ENCODE data around the gene ILDR2. TPM values are rescaled to one million over a fixed set of nuclear protein-coding genes. Genes with fewer than 3 reads are reported as not detected.

Gene ILDR2
- total RNA-seq, 1 donor from 2014 or later, result 3.6 TPM

- no peak overlapping the region for H3K4me3 ChIP-seq
- intact Hi-C loops (cut with micrococcal nuclease), result no loop called here
- DNase-seq, result no peak
- no peak overlapping the region for H3K27ac ChIP-seq (replicated peaks)
- H3K9me3 ChIP-seq (replicated peaks), result peaks cover 9% of the 10 kb centered on the region
- H3K36me3 ChIP-seq, result no peaks in the 10 kb centered on the region
- TF ChIP-seq CTCF (IDR thresholded peaks at IDR 0.05; ENCODE audit: borderline replicate concordance), result no peak
- no peaks in the 10 kb centered on the region for H3K4me1 ChIP-seq
- peaks cover 26% of the 10 kb centered on the region for H3K27me3 ChIP-seq (ENCODE audit: low read depth)
Measured at GRCh38 chr1:166999500-167000055, 24.2 kb upstream of the ILDR2 start.

GRCh38 chr1:166999075-166999474, 23.7 kb upstream of the ILDR2 start:
- Histone ChIP-seq H3K36me3 (no peaks in the 10 kb centered on the region), H3K4me3 (no peak overlapping the region), H3K4me1 (no peaks in the 10 kb centered on the region), H3K9me3 (replicated peaks) (peaks cover 9% of the 10 kb centered on the region), H3K27me3 (ENCODE audit: low read depth) (peaks cover 26% of the 10 kb centered on the region), H3K27ac (replicated peaks) (no peak overlapping the region)
- no peak for DNase-seq
- no peak for TF ChIP-seq CTCF (IDR thresholded peaks at IDR 0.05; ENCODE audit: borderline replicate concordance)
- intact Hi-C loops (cut with micrococcal nuclease), result no loop called here

- intact Hi-C loops (cut with micrococcal nuclease), result no loop called here
- no peak within 1 kb of the TSS for H3K27ac ChIP-seq (replicated peaks)
- H3K4me3 ChIP-seq, result no peak within 1 kb of the TSS
- no peak for TF ChIP-seq CTCF (IDR thresholded peaks at IDR 0.05; ENCODE audit: borderline replicate concordance)
- H3K4me1 ChIP-seq, result no peaks in the 10 kb centered on the region
- H3K9me3 ChIP-seq (replicated peaks), result no peaks in the 10 kb centered on the region
- H3K27me3 ChIP-seq (ENCODE audit: low read depth), result no peaks in the 10 kb centered on the region
- no peak for DNase-seq
- H3K36me3 ChIP-seq, result no peaks in the 10 kb centered on the region
Measured at GRCh38 chr1:166988974-166989515, 13.7 kb upstream of the ILDR2 start, which contains the start of gene MAEL. Gene MAEL, plus strand, starts transcription at chr1:166989280. Its CDS starts 73 bp downstream, at chr1:166989353.

- Histone ChIP-seq H3K4me3 (no peak overlapping the region), H3K36me3 (no peaks in the 10 kb centered on the region), H3K4me1 (no peaks in the 10 kb centered on the region), H3K27me3 (ENCODE audit: low read depth) (peaks cover 20% of the 10 kb centered on the region), H3K27ac (replicated peaks) (no peak overlapping the region), H3K9me3 (replicated peaks) (no peaks in the 10 kb centered on the region)
- intact Hi-C loops (cut with micrococcal nuclease), result no loop called here
- no peak for TF ChIP-seq CTCF (IDR thresholded peaks at IDR 0.05; ENCODE audit: borderline replicate concordance)
- no peak for DNase-seq
Measured at GRCh38 chr1:166981589-166981988, 6.2 kb upstream of the ILDR2 start.

GRCh38 chr1:166980818-166981217, 5.5 kb upstream of the ILDR2 start:
- no peak overlapping the region for H3K4me3 ChIP-seq
- H3K27me3 ChIP-seq (ENCODE audit: low read depth), result peaks cover 27% of the 10 kb centered on the region
- DNase-seq, result no peak
- no peaks in the 10 kb centered on the region for H3K9me3 ChIP-seq (replicated peaks)
- H3K4me1 ChIP-seq, result peaks cover 7% of the 10 kb centered on the region
- no peak for TF ChIP-seq CTCF (IDR thresholded peaks at IDR 0.05; ENCODE audit: borderline replicate concordance)
- H3K36me3 ChIP-seq, result no peaks in the 10 kb centered on the region
- H3K27ac ChIP-seq (replicated peaks), result no peak overlapping the region
- intact Hi-C loops (cut with micrococcal nuclease), result no loop called here
